HG02970 (cell line): Measurements from ENCODE around the gene HDAC10.

Experiments used
- ATAC-seq: cut with Tn5 transposase; IDR thresholded peaks from one replicate; pipeline ENCODE4 v1.9.1; 2021; ENCODE audit warnings: mild to moderate bottlenecking, moderate library complexity, moderate number of reproducible peaks; ENCODE audit not compliant: unreplicated experiment, low FRiP score

Gene HDAC10

DNA sequence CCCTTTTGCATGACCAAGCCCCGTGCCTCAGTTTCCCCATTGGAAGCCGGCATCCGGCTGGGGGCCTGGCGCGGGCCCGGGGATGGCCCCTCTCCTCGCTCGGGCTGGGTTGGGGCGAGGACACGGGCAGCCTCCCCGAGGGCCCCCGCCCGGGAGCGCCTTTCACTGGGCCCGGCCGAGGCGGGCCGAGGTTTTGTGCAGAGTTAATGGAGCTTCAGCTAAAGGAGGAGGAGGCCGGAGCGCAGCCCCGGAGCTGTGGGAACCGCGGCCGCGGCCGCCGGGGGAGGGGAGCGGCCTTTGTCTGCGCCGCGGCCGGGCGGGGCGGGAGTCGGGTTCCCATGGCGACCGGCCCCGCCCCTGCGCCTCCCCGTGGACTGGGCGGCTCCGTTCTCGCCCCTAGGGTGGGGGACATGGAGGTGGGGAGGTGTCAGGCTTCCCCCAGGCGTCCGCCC lies 20.5 kb upstream of the HDAC10 start:
- no peak for ATAC-seq

DNA sequence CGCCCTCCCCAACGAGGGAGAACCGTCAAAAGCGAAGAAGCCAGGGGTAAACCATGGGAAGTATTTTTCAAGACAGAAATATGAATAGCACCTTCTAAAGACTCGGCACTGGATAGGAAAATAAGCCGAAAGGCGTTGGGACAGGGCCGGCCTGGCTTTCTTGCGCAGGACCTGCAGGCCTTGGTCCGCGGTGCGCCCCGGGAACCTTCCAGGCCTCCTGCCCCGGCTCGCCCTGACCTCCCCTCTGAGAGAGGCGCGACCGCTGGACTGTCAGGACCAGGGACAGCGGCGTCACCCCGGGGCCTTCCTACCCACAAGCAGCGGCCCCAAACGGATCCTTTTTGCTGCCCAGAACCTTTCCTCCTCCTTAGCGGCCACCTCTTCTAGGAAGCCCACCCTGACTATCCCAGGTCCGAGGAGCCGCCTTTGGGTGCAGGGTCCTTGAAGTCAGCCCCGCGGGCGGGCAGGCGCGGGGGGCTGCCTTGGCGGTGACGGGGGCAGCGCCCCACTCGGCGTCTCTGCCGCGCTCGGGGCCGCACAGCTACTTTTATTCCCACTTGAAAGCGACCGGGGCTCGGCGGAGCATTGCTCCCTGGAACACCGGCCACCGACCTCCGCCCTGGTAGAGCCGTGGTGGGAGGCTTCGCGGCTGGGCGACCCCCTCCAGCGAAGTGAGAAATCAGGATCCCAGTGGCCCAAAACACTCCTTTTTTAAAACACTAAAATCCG lies 19.8 kb upstream of the HDAC10 start:
- no peak for ATAC-seq

DNA sequence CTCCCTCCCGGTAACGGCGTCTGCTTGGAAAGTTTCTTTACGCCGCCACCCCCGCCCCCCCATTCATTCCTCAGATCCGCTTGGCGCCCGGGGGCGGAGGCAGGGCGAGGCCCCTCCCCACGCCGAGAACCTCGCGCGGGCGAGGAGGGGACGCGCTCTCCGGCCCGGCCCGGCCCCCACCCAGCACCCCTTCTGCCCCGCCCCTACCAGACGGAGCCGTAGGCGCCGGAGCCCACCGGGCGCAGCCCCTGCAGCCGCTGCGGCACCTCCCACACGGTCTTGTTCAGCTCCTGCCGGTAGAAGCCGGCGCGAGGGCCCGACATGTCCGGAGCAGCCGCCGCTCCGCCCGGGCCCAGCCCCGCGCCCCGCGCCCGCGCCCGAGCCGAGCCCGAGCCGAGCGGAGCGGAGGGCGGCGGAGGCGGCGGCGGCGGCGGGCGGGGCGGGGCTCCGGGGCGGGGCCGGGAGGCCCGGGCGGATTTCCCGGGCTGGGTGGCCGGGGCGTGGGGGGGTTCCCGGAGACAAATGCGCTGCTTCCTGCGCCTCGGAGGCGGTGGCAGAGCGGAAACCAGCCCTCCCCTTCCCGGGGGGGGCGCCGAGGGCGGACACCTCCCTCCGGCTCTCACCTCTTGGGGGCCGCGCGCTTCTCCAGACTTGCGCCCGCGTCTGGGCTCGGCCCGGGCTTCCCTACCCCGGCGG lies 19.1 kb upstream of the HDAC10 start, which contains the start of gene MAPK11:
MAPK11 (minus strand) TSS at position 411 of the 696 bp plus-strand sequence; CDS start at position 323, 88 bp downstream.
- no peak for ATAC-seq

DNA sequence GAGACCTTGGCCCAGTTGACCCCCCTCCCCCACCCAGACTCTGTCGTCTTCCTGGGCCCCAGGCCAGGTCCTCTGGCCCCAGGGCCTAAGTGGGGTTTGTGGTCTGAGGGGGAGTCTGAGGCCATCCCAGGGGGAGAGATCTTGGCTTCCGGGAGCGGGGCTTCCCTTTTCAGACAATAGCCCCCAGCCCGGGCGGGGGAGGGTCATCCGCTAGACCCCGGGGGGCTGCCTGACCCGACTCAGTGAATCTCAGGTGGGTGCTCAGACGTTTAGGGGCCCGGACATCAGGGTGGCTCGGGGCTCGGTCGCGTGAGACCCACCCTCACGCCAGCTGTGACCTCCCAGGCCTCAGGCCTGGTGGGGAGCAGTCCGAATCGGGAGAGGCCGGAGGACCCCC lies 18.5 kb upstream of the HDAC10 start:
- ATAC-seq, result no peak

DNA sequence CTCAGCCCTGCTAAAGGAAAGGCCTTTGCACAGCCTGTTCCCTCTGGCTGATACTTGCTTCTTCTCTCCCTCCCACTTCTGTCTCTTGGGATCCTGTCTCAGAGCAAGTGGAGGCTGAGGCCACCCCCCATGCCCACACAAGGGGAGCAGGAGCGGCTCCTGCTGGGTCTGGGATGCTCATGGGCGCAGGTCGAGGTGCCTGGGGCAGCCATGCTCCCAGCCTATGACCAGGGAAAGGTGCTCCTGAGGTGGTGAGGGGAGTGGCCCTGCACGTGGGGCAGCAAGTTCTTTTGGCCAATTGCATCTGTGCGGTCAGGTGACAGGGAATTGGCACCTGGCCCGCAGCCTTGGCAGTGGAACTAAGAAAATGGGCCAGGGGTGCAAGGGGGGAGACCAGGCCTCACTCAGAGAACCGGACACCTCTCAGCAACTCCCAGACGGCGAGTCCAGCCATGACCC lies 17.6 kb upstream of the HDAC10 start:
- no peak for ATAC-seq

DNA sequence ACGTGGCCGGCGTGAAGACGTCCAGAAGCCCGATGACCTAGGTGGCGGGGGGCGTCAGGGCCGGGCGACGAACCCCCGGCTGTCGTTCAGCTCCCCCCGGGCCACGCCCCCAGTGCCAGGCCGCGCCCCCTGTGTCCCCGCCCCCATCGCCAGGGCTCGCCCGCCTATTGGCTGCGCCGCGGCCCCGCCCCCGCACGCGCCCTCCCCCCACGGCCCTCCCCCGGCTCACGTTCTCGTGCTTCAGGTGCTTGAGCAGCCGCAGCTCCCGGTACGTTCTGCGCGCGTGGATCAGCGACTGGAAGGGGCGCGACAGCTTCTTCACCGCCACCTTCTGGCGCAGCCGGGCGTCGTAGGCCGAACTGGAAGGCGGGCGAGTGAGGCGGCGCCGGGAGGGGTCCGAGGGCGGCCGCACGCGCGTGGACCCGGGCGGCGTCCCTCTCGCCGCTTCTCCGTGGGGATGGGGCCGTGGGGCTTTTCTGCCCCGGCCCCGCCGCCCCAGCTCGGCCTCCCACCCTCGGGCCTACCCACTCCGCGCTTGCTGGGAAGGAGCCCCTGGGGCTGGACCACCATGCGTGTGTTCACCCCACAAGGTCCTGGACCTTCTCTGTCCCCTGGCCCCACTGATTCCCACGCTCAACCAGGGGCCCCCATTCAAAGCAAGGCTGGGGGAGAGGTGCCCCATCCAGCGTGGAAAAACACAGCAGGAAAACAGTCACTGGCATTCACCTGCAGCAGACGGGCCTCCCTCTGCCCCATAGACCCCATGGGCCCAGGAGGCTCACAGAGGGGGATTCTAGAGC lies 16.7 kb upstream of the HDAC10 start:
- no peak for ATAC-seq

DNA sequence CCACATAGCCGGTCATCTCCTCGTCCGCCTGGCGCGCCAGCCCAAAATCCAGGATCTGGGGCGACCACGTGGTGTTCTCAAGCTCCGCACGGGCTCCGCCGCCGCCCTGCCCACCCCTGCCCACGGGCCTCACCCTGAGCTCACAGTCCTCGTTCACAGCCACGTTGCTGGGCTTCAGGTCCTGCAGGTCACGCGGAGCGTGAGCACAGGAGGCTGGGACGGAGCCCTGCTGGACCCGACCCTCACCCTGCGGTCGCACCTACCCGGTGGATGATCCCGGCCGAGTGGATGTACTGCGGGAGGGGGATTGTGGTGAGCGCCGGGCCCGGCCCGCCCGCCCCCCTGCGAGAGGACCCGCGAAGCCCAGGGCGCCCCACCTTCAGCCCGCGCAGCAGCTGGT lies 15.9 kb upstream of the HDAC10 start:
- ATAC-seq, result no peak

DNA sequence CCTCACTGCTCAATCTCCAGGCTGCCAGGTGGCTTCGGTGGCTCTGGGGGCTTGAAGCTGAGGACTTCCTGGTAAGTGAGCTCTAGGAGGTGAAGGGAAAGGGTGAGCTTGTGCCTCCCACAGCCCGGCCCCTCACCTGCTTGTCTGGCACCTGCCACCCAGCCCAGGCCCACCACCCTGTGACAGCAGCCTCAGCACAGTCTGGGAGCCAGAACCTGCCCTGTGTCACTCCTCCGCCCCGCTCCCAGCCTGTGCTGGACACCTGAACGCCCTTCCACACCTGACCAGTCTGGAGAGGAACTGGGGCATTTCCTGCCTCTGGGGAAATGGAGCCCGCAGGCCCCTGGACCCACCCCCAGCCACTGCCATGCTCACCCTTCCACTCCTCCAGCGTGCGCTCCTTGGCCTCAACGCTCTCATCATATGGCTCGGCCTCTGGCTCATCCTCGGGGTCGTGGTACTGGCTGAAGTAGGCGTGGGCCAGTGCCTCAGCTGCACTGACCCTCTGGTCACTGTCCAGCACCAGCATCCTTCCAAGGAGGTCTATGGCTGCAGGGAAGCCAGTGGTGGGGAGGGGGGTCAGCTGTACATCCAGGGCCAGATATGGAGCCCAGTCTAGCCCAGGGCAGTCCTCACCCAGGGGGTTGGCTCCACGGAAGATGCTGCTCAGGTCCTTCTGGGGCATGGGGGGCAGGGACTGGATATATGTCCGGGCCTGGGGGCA lies 14.0 kb upstream of the HDAC10 start:
- ATAC-seq, result no peak

DNA sequence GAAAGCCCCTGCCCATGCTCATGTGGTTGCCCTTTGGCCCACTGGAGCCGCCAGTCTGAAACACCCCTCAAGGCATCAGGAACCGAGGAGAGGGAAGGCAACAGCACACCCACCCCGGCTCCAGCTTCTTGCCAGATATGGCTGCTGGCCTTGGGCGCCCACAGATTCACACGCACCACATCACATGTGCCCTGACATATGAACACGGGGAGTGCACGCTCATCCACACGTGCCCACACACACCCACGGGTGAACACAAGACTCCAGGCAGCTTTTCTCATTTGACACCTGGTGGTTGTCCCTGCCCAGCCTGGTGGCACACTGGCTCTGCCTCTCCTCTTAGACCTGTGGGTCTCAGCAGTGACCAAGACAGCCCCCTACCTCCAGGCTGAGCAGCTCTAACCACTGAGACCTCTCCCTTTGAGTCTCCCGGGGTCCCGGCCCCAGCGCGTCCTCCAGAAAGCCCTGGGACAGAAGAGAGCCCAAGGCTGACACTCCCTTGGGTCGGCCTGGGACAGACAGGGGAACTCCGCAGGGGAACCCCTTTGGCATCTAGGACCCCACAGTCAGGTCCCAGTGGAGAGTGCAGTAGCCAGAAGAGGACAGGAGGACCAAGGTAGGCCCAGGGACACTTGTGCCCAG lies 13.2 kb upstream of the HDAC10 start:
- ATAC-seq, result no peak

DNA sequence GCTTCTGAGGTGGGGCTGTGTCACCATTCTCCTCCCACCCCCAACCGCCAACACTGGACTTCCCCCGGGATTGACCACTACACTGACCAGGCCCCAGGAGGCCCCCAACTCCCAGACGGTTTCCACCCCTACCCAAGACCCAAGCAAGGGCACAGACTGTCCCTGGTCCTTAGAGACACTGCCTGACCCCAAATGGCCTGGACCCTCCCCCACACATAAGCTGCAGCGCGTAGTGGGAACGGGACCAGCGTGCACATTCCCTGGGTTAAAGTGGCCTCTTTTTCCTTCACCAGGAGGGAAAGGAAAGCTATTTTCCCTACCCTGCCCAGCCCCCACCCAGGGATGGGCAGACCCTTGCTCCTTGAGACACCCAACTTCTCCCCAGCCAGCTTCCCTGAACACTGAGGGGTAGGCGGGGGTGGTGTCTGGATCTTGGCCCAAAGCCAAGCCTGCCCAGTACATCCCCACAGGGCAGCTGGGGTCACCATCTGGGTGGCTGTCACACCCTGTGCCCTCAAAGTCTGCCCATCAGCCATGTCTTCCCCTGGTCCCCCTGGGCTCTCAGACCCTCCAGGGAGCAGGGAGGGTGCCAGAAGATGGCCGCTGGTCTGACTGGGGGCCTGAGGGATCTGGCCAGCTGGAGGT lies 12.0 kb upstream of the HDAC10 start:
- ATAC-seq, result no peak

DNA sequence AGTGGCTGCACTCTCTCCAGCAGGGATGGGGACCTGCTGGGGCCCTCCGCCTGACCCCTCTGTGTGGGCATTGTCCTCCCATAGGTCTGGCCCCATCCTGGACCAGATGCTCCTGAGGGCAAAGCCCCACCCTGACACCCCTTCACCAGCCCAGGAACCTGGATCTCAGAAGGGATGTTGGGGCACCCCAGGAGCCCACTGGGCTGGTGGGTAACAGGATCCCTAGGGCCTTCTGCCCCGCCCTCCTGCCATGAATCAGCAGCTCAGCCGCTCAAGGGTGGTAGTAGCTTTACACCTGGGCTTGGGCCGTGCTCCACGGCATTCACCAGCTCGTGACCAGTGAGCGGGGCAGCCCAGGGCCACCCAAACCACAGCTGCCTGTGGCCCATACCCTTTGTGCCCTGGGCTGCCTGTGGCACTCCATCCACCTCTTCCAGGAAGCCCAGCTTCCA lies 11.4 kb upstream of the HDAC10 start:
- no peak for ATAC-seq

DNA sequence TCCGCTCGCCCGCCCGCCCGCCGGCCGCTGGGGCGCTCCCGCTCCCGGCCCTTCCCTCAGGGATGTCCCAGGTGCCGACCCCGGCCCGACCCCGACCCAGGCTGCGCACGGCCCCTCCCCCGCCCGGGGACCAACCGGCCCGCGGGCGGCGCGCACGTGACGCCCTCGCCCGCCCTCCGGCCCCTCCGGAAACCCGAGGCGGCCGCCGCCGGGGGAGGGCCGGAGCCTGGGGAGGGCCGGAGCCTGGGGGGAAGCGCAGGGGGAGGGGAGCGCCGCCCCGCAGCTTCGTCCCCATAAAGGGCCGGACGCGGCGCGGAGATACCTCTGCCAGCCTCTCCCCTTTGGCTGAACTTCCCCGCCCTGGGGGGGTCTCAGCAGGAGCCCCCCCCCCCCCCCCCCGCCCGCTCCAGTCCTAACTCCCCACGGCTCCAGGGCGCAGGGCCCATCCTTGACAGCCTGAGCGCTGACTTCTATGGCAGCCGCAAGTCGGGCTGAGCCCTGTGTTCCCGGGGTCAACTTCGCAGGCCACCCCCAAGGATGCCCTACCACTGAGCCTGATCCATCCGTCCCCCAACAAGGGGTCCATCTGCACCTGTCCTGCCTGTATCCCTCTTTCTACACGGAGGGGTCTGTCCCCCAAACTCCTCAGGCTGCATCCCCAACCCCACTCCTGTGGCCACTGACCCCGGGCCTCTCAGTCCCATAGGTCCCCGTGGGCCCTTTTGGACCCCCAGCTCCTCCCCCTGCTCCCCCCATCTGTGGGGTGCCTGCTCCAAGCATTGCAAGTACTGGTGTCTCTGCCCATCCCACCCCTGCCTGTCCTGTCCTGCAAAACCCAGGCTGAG lies 10.8 kb upstream of the HDAC10 start, which contains the start of gene MAPK12:
MAPK12 (minus strand) TSS at position 69 of the 845 bp plus-strand sequence. CDS start 174 bp downstream, outside the sequence.
- no peak for ATAC-seq

DNA sequence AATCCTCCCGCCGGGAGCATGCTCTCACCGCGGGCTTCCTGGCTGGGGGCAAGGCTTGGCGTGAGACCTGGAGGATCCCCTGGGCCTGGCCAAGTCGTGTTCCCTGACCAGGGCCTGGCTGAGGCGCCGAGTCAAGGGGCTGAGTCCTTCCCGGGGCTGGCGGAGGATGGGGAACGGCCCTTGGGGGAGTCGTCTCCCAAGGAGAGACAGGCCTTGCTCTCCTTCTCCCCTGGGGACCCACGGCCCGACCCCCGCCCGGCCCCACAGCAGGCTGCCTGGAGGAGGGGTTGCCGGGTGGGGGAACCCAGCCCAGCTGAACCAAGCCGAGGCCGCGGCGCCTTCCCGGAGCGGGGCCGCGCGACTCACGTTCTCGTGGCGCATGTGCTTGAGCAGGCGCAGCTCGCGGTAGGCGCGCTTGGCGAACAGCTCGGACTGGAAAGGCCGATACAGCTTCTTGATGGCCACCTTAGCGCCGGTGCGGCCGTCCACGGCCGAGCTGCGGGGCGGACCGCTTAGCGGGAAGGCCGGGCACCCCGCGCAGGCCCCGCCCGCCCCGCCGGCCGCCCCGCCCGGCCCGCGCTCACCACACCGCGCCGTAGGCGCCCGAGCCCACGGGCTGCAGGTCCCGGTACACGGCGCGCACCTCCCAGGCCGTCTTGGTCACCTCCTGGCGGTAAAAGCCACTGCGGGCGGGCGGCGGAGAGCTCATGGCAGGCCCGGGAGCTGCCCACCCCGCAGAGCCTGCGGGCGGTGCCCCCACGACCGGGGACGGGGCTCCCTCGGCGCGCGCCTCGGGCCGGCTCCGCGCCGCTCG lies 9.9 kb upstream of the HDAC10 start:
- ATAC-seq, result no peak

DNA sequence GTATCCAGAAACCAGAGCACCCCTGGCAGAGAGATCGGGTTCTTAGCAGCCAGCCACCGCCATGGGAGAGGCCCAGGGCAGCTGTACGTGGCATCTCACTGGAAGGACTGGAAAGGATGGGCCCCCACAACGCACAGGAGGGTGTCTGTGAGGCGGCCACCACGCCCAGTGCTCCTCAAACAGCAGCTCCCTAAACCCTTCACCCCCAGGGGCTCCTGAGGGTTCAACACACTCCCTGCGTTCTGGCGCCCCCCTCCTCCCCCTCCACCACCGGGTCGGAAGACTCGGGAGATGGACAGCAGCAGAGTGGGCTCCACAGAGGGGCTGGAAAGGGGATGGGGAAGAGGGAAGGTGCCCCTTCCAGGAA lies 9.4 kb upstream of the HDAC10 start:
- ATAC-seq, result no peak

DNA sequence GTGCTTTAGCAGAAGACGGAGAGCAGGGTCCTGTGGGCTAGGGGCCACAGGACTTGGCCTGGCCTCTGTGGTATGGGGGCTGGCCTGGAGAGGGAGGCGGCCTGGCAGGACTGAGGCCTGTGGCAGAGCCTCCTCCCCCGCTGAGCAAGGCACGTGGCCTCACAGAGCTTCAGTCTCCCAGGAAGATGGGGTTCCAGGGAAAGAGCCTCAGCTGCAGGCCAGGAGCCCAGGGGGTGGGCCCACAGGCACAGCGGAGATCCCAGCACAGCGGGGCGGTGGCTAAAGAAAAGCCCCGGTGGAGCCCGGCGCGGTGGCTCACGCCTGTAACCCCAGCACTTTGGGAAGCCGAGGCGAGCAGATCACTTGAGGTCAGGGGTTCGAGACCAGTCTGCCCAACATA lies 8.2 kb upstream of the HDAC10 start:
- ATAC-seq, result no peak

DNA sequence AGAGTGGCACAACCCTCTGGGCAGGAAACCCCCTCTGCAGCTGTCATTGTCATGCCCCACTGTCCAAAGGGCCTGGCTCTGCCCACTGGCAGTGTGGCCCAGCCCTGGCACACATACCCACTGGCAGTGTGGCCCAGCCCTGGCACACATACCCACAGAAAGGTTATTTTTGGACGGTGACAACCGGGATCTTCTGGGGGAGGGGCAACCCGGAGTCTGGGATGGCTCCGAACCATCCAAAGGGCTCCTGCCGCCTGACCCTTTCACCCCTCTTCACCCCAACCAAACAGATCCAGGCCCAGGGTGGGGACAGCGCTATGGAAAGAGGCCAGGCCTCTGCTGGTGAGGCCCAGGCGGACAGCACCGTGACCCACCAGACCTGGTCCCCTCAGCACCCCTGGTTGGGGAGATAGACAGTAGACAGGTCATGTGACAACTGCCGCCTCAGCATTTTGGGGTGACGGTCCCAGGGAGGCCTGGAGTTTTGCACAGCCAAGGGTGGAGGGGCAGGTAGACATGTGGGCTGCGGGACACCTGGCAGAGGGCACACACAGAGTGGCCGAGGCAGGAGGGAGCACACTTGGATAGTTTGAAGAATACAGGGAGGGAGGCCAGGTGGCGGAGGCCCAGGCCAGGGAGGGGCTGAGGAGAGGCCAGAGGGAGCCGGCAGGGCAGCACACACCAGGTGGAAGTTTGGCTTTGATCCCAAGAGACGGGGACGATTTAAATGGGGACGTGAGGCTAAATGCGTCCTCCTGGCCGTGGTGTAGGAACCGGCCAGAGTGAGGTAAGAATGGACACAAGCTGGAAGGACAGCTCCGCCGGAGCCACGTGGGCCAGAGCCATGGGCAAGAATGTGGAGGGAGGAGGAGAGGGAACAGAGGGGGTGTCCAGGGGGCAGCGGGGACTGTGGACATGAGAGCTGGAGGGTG lies 7.6 kb upstream of the HDAC10 start:
- no peak for ATAC-seq
